B cell (primary cell): ENCODE measurements around the gene TAF1C.

ENCODE experiments used
- EZH2 ChIP-seq: IDR thresholded peaks from 2 replicates; pipeline ENCODE4 v1.6.1; 2012; ENCODE audit warnings: borderline replicate concordance, low read depth, mild to moderate bottlenecking, moderate library complexity, low read length; ENCODE audit not compliant: insufficient read depth, poor library complexity, severe bottlenecking
- TF ChIP-seq, protein P1 (sequence below): fragments of 200-600 bp; IDR thresholded peaks from one replicate; pipeline ENCODE4 v1.8.0; 2022; ENCODE audit warnings: antibody characterized with exemption, mild to moderate bottlenecking

DNA sequence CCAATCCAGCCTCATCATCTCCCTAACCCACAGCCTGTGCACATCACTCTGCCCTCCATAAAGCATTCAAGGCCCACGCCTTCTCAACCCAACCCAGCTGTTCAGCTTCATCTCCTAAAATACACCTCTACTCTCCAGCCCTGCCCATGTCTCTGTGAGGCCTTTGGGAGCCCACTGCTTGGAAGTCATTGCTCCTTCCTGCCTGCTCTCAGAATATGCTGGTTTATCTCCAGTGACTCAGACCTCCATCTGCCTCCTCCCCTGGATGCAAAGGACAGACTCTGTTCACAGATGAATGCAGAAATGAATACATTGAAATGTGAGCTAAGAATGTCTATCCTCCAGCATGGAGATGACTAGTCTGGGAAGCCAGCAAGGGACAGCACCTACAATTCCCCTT lies 34.0 kb upstream of the TAF1C start:
- TF ChIP-seq, protein P1, sequence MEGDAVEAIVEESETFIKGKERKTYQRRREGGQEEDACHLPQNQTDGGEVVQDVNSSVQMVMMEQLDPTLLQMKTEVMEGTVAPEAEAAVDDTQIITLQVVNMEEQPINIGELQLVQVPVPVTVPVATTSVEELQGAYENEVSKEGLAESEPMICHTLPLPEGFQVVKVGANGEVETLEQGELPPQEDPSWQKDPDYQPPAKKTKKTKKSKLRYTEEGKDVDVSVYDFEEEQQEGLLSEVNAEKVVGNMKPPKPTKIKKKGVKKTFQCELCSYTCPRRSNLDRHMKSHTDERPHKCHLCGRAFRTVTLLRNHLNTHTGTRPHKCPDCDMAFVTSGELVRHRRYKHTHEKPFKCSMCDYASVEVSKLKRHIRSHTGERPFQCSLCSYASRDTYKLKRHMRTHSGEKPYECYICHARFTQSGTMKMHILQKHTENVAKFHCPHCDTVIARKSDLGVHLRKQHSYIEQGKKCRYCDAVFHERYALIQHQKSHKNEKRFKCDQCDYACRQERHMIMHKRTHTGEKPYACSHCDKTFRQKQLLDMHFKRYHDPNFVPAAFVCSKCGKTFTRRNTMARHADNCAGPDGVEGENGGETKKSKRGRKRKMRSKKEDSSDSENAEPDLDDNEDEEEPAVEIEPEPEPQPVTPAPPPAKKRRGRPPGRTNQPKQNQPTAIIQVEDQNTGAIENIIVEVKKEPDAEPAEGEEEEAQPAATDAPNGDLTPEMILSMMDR, result no peak
- TF ChIP-seq EZH2, result no peak
